Epidermal melanocyte (primary cell): ENCODE results near the gene SYCP1.
"Not testable (repeated sequence)": the region's sequence is repeated elsewhere in the genome, so short reads cannot be mapped to it uniquely, and the experiment has no call there.

Experiments used
- DNase-seq: peaks from one replicate; pipeline ENCODE4 v3.0.0; 2011; ENCODE audit warnings: low spot score; ENCODE audit not compliant: insufficient read length

The SYCP1 gene

GRCh38 chr1:114959423-114959822 is 104.8 kb downstream of the SYCP1 start:
- no peak for DNase-seq

DNA sequence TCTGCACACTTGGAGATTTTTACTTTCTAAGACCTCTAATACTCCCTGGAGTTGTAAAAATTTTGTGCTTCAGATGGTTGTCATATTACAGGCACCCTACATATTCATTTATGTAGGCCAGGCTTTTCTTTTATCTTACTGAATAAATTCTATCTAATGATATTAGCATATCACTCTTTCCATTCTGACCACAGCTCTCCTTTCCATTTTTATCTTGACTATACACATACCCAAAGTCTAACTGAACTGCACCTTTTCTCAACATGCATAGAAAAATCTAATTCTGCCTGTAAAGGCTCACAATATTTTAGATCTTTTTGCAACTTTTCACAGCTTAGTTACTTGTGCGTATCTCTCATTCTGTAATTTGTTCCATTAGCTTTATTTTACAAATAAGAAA is 122.2 kb downstream of the SYCP1 start:
- DNase-seq, result no peak

DNA sequence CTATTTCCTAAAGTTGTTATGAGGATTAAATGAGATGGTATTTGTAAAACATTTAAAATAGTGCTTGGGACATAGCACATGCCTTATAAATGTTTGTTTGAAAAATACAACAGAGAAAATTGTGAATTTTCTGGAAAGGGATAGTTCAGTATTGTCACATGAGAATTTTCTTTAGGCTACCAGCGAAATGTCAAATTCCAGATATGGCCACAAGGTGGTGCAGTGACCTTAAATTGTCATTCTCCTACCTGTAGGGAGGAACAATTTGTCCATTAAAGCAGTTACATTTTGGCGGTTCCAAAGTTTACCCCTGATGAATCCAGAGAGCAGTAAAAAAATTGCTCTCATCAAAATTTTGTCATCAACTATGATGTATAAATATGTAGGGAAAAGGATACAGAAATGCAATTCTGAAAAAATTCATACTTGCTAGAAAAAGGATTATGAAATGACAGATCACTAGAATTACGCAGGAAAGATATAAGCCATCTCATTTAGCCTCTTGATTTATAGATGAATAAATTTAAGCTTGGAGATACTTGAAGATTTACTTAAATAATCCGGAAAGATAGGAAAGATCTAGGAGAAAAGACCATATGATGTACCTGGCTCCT is 124.7 kb downstream of the SYCP1 start:
- peak; percentile 38 for DNase-seq

DNA sequence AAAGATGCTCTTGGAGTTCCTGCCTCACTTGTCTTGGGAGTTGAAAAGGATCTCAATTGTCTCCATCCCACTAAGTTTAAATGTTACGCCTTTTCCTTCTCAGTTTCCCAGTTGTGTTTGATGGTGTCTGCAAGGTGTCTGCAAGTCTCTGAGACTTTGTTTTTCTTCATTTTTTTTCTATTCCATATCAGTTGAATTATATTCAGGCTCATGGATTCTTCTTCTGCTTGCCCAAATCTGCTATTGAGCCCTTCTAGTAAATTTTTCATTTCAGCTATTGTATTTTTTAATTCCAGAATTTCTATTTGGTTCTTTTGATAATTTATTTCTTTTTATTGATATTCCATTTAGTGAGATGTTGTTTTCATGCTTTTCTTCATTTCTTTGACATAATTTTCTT is 127.6 kb downstream of the SYCP1 start:
- no peak for DNase-seq

DNA sequence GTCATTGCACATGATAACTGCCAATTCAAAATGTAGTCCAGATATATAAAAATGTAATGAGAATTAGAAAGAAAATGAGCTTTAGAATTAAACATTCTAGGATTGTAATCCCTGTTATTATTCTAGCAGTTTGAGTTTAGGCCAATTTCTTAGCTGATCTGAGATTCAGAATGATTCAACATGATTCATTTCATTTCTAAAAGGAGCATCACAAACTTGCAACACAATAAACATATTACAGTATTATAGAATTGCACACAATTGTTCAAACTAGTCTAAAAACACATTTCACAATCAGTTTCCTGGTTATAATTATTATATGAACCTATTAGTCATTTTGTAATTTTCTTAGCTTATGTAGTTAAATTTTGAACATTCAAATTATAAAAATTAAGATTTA is 131.6 kb downstream of the SYCP1 start:
- no peak for DNase-seq

GRCh38 chr1:114988095-114988494 is 133.4 kb downstream of the SYCP1 start:
- no peak for DNase-seq

GRCh38 chr1:114997510-114998289 is 143.0 kb downstream of the SYCP1 start:
- DNase-seq, result no peak

DNA sequence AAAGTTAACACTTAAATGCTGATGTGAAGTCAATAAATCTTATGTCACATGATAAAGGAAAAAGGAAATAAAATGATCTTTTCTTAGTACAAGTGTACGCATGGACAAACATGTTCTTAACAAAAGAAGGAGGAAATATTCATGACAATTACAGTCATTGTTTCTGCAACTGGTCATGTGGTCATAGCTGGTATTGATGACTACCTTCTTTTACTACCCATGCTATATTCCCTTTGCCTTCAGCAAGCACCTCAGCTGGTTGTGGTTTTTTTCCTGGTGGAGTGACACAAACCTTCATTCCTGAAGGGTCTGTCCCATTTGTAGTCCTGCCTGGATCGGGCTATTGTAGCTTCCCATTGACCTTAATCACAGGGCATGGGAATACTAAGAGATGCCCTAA is 151.5 kb downstream of the SYCP1 start:
- no peak for DNase-seq

DNA sequence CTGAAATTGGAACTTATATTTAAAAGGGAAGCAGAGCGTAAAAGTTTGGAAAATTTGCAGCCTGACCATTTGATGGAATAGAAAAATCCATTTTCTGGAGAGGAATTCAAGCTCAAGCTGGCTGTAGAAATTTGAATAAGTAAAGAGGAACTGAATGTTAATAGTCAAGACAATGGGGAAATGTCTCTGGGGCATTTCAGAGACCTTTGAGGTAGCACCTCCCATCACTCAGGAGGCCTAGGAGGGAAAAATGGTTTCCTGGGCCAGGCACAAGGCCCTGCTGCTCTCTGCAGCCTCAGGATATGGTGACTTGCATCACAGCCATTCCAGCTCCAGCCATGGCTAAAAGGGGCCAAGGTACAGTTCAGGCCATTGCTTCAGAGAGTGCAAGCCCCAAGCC is 157.3 kb downstream of the SYCP1 start:
- DNase-seq, result no peak

- DNase-seq, result no peak
These were observed 157.8 kb downstream of the SYCP1 start for GRCh38 chr1:115012434-115012833.

DNA sequence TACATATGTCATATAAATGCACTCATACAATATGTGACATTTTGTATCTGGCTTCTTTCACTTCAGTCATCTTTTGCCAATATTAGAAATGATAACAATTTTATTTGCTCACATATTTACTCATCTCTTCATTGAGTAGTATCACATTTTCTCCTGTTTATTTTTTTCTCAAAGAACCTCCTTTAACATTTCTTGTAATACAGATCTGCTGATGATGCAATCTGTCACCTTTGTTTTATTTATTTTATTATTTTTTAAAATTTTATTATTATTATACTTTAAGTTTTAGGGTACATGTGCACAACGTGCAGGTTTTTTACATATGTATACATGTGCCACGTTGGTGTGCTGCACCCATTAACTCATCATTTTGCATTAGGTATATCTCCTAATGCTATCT is 159.1 kb downstream of the SYCP1 start:
- DNase-seq, result no peak

GRCh38 chr1:115019549-115019948 is 164.9 kb downstream of the SYCP1 start:
- DNase-seq, result not testable (repeated sequence)

GRCh38 chr1:115021145-115021544 is 166.5 kb downstream of the SYCP1 start:
- no peak for DNase-seq

GRCh38 chr1:115023593-115023992 is 168.9 kb downstream of the SYCP1 start:
- no peak for DNase-seq

DNA sequence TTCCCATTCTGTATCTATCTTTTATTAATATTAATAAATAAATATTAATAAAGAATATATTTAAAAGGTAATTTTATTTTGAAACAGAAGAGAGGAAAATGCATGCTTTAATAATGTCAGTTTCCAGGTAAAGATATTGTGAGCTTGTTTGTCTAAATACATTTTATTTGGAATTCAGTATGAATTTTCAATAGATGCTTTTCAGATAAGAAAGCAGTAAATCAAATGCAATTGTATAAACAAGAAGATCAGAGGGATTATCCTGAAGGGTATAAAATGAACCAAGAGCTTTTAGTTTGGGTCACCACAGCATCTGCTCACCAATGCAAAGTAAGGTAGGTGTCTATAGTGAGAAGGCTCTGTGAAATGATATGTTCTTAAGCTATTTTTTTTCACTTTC is 174.9 kb downstream of the SYCP1 start, which contains the start of gene TSHB:
Gene TSHB, plus strand, starts transcription at position 301 of the 400 bp plus-strand sequence. CDS start 3,537 bp downstream, outside the sequence.
- DNase-seq, result no peak

DNA sequence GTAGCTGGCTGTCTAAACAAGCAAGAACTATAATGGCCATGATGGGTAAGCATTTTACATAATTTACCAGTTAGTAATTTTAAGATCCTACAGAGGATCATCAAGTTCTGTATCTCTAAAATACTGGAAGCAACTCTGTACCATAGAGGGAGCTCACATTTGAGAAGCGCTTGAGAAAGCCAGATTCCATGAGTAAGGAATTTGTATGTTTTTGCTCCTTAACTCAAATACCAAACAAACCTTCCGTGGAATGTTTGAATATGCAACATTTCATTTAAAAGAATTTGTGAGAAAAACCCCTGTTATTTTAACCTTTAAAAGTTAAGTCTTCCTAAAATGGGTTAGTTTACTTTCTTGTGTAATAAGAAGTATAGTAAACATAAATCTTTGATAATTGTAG is 176.9 kb downstream of the SYCP1 start:
- DNase-seq, result no peak

GRCh38 chr1:115035652-115036051 is 181.0 kb downstream of the SYCP1 start:
- DNase-seq, result no peak

- DNase-seq, result no peak
These were observed 182.3 kb downstream of the SYCP1 start for GRCh38 chr1:115036814-115037507.

GRCh38 chr1:115040501-115040900 is 185.8 kb downstream of the SYCP1 start:
- no peak for DNase-seq

DNA sequence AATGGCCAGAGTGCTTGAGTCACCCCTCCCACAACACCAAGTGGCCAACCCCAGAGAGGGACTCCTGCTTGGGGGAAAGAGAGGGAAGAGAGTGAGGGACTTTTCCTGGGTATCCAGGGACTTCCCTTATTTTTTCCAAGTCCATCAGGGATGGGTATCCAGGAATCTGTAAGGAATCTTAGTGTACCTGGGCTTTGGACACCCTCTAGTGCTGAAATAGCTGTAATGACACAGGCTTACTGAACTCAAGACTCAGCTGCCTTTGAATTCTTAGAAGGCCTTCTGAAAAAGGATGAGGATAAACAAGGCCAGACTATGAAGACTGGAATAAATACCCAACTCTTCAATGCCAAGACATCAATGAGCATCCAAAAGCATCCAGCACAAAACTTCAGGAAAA is 187.0 kb downstream of the SYCP1 start:
- DNase-seq, result no peak
